NCI-H526 (cell line): ENCODE measurements around the gene CYP27B1.
"Not testable (repeated sequence)": the region's sequence is repeated elsewhere in the genome, so short reads cannot be mapped to it uniquely, and the experiment has no call there.

Source experiments
- DNase-seq, 2 experiments: peaks; one replicate each; lab custom pipeline; 2025; lab: John Stamatoyannopoulos, UW

The CYP27B1 gene

GRCh38 chr12:57783861-57784260, 17.0 kb upstream of the CYP27B1 start:
- DNase-seq: no peak

- no peak for DNase-seq
Measured at GRCh38 chr12:57783466-57783801, 16.6 kb upstream of the CYP27B1 start.

- peak; percentile 85 to 97 for DNase-seq
Measured at GRCh38 chr12:57782608-57783465, 16.0 kb upstream of the CYP27B1 start, which contains the start of gene TSFM. TSS of gene TSFM (plus strand) at chr12:57782787. CDS start at chr12:57782802, 15 bp downstream.

GRCh38 chr12:57782243-57782607, 15.3 kb upstream of the CYP27B1 start:
- DNase-seq: no peak

GRCh38 chr12:57781801-57782200, 14.9 kb upstream of the CYP27B1 start:
- DNase-seq: no peak

- no peak for DNase-seq
Measured at GRCh38 chr12:57781244-57781643, 14.4 kb upstream of the CYP27B1 start.

- DNase-seq: no peak
Measured at GRCh38 chr12:57780284-57780897, 13.5 kb upstream of the CYP27B1 start.

- no peak for DNase-seq
Measured at GRCh38 chr12:57779736-57780135, 12.9 kb upstream of the CYP27B1 start.

- DNase-seq: no peak
Measured at GRCh38 chr12:57777911-57778310, 11.0 kb upstream of the CYP27B1 start.

- DNase-seq: no peak
Measured at GRCh38 chr12:57777367-57777766, 10.5 kb upstream of the CYP27B1 start.

- no peak for DNase-seq
Measured at GRCh38 chr12:57776247-57776587, 9.3 kb upstream of the CYP27B1 start.

GRCh38 chr12:57775563-57776246, 8.8 kb upstream of the CYP27B1 start:
- DNase-seq: no peak

GRCh38 chr12:57775044-57775443, 8.2 kb upstream of the CYP27B1 start:
- no peak for DNase-seq

GRCh38 chr12:57774634-57775033, 7.8 kb upstream of the CYP27B1 start:
- not testable (repeated sequence) for DNase-seq

GRCh38 chr12:57772429-57773322, 5.8 kb upstream of the CYP27B1 start, which contains the start of gene EEF1AKMT3:
TSS of gene EEF1AKMT3 (plus strand) at chr12:57772614. CDS start at chr12:57772725, 111 bp downstream.
- DNase-seq: peak in 1 of 2 experiments; percentile 82

GRCh38 chr12:57771873-57772428, 5.1 kb upstream of the CYP27B1 start, which contains the start of gene METTL1:
TSS of gene METTL1 (minus strand) at chr12:57772105. CDS start at chr12:57772083, 22 bp downstream.
- DNase-seq: peak; percentile 94 to 98

- DNase-seq: peak in 1 of 2 experiments; percentile 92
Measured at GRCh38 chr12:57771236-57771872, 4.5 kb upstream of the CYP27B1 start.

GRCh38 chr12:57770734-57771133, 3.9 kb upstream of the CYP27B1 start:
- no peak for DNase-seq

- DNase-seq: no peak
Measured at GRCh38 chr12:57769594-57769993, 2.7 kb upstream of the CYP27B1 start.

GRCh38 chr12:57767876-57768275, 998 bp upstream of the CYP27B1 start:
- no peak for DNase-seq

GRCh38 chr12:57767305-57767698, 424 bp upstream of the CYP27B1 start:
- DNase-seq: no peak
